HepG2 (cell line): ENCODE data around the gene NELFCD. TPM values are rescaled to one million over a fixed set of nuclear protein-coding genes. Genes with fewer than 3 reads are reported as not detected.

ENCODE experiments used
- ATM ChIP-seq: fragments of 450-650 bp; IDR thresholded peaks from 2 replicates; pipeline ENCODE4 v1.7.1; 2017; ENCODE audit warnings: mild to moderate bottlenecking, borderline replicate concordance
- BORCS8-MEF2B ChIP-seq: sonication (generic); formaldehyde crosslinking; IDR thresholded peaks from 2 replicates; pipeline ENCODE4 v1.8.0; 2022; ENCODE audit warnings: mild to moderate bottlenecking, missing genetic modification reagents
- FOXM1 ChIP-seq: sonication (generic); formaldehyde crosslinking; IDR thresholded peaks from 2 replicates; pipeline ENCODE4 v1.5.0; 2020; ENCODE audit warnings: missing genetic modification reagents
- KDM5A ChIP-seq: fragments of 200-600 bp; sonication (generic); IDR thresholded peaks from 2 replicates; pipeline ENCODE4 v1.7.0; 2018; ENCODE audit warnings: antibody characterized with exemption, mild to moderate bottlenecking, low read length, borderline replicate concordance
- MXD4 ChIP-seq: IDR thresholded peaks from 2 replicates; pipeline ENCODE4 v1.6.1; 2016; ENCODE audit warnings: mild to moderate bottlenecking, missing biosample characterization, missing genetic modification reagents
- NFKBIZ ChIP-seq: IDR thresholded peaks from 2 replicates; pipeline ENCODE4 v1.6.1; 2018; ENCODE audit warnings: missing genetic modification reagents, missing compliant biosample characterization
- POLR2G ChIP-seq: fragments of 200-400 bp; formaldehyde crosslinking; IDR thresholded peaks from 2 replicates; pipeline ENCODE4 v1.6.1; 2018; ENCODE audit warnings: mild to moderate bottlenecking, low read depth, low read length, moderate library complexity
- REXO4 ChIP-seq: sonication (generic); formaldehyde crosslinking; IDR thresholded peaks from 2 replicates; pipeline ENCODE4 v1.8.0; 2022; ENCODE audit warnings: missing genetic modification reagents, mild to moderate bottlenecking, borderline replicate concordance
- RXRB ChIP-seq: IDR thresholded peaks from 2 replicates; pipeline ENCODE4 v1.6.1; 2016; ENCODE audit warnings: borderline replicate concordance, missing genetic modification reagents, missing compliant biosample characterization
- SP4 ChIP-seq: sonication (generic); formaldehyde crosslinking; IDR thresholded peaks from 2 replicates; pipeline ENCODE4 v1.8.1; 2023; ENCODE audit warnings: mild to moderate bottlenecking, missing genetic modification reagents
- SP5 ChIP-seq: IDR thresholded peaks from 2 replicates; pipeline ENCODE4 v1.6.1; 2016; ENCODE audit warnings: low read depth, borderline replicate concordance
- TAF15 ChIP-seq: fragments of 200-400 bp; formaldehyde crosslinking; IDR thresholded peaks from one replicate; pipeline ENCODE4 v1.6.1; 2018; ENCODE audit warnings: mild to moderate bottlenecking, low read depth, low read length; ENCODE audit not compliant: poor library complexity, severe bottlenecking
- ZC3H13 ChIP-seq: sonication (generic); formaldehyde crosslinking; IDR thresholded peaks from 2 replicates; pipeline ENCODE4 v1.8.1; 2023; ENCODE audit warnings: mild to moderate bottlenecking, missing genetic modification reagents, moderate library complexity
- ZNF207 ChIP-seq: fragments of 450-650 bp; IDR thresholded peaks from 2 replicates; pipeline ENCODE4 v1.6.1; 2016; ENCODE audit warnings: antibody characterized with exemption, borderline replicate concordance
- ZNF354B ChIP-seq: sonication (generic); formaldehyde crosslinking; IDR thresholded peaks from 2 replicates; pipeline ENCODE4 v1.8.0; 2022; ENCODE audit warnings: mild to moderate bottlenecking, missing genetic modification reagents
- ZNF501 ChIP-seq: sonication (generic); formaldehyde crosslinking; IDR thresholded peaks from 2 replicates; pipeline ENCODE4 v1.5.1; 2020; ENCODE audit warnings: mild to moderate bottlenecking, moderate library complexity, missing genetic modification reagents
- ZNF607 ChIP-seq: sonication (generic); formaldehyde crosslinking; IDR thresholded peaks from 2 replicates; pipeline ENCODE4 v1.5.1; 2020; ENCODE audit warnings: missing genetic modification reagents, mild to moderate bottlenecking, borderline replicate concordance
- ZNF737 ChIP-seq: sonication (generic); formaldehyde crosslinking; IDR thresholded peaks from 2 replicates; pipeline ENCODE4 v1.5.0; 2020; ENCODE audit warnings: missing genetic modification reagents, mild to moderate bottlenecking, borderline replicate concordance
- ZNF781 ChIP-seq: sonication (generic); formaldehyde crosslinking; IDR thresholded peaks from 2 replicates; pipeline ENCODE4 v1.5.1; 2020; ENCODE audit warnings: borderline replicate concordance, mild to moderate bottlenecking, missing genetic modification reagents; ENCODE audit errors: not compliant biosample characterization
- polyA plus RNA-seq, 8 experiments: library from polyadenylated mRNA; depleted of rRNA in 3 of 8; stranded (reverse) in 7 of 8; unstranded in 1 of 8; fragments of >200 nt; fragmentation: Illumina TruSeq in 4 of 8; extraction: Trizol in 4 of 8; gene quantifications; 2 replicates each; pipeline versions ENCODE4 v1.2.1 to v1.2.3, GENCODE V29; 2011 to 2016; ENCODE audit warnings: low read depth in 4 of 8, missing spikeins in 1 of 8, mixed read lengths in 1 of 8; ENCODE audit not compliant: insufficient read depth in 1 of 8
- total RNA-seq, 5 experiments: library from RNA; depleted of rRNA; stranded (reverse); fragments of >200 nt; fragmentation: Illumina TruSeq; extraction: Trizol; gene quantifications; 2 replicates each; pipeline ENCODE4 v1.2.3, GENCODE V29; 2016; ENCODE audit warnings: low read depth in 1 of 5
- TF ChIP-seq, protein P1 (sequence below): sonication (generic); formaldehyde crosslinking; IDR thresholded peaks from 2 replicates; pipeline ENCODE4 v1.4.0; 2020; ENCODE audit warnings: mild to moderate bottlenecking, missing genetic modification reagents
- TF ChIP-seq, protein P2 (sequence below): sonication (generic); formaldehyde crosslinking; conservative IDR thresholded peaks from 2 replicates; pipeline ENCODE4 v1.4.0; 2020; ENCODE audit warnings: missing genetic modification reagents
- TF ChIP-seq, protein P3 (sequence below): sonication (generic); formaldehyde crosslinking; IDR thresholded peaks from 2 replicates; pipeline ENCODE4 v1.8.0; 2022; ENCODE audit warnings: missing genetic modification reagents, mild to moderate bottlenecking, inconsistent platforms, borderline replicate concordance
- TF ChIP-seq, protein P4 (sequence below): sonication (generic); formaldehyde crosslinking; IDR thresholded peaks from 2 replicates; pipeline ENCODE4 v1.5.0; 2020; ENCODE audit warnings: missing genetic modification reagents
- TF ChIP-seq, protein P5 (sequence below): sonication (generic); formaldehyde crosslinking; IDR thresholded peaks from 2 replicates; pipeline ENCODE4 v1.4.0; 2020; ENCODE audit warnings: mild to moderate bottlenecking, low read depth, missing genetic modification reagents

Gene NELFCD
- total and polyA plus RNA-seq, 2 of the 13 experiments (the other 11 are each of a cell fraction or from before 2014, with no cell fraction given): 159 to 203 TPM

DNA sequence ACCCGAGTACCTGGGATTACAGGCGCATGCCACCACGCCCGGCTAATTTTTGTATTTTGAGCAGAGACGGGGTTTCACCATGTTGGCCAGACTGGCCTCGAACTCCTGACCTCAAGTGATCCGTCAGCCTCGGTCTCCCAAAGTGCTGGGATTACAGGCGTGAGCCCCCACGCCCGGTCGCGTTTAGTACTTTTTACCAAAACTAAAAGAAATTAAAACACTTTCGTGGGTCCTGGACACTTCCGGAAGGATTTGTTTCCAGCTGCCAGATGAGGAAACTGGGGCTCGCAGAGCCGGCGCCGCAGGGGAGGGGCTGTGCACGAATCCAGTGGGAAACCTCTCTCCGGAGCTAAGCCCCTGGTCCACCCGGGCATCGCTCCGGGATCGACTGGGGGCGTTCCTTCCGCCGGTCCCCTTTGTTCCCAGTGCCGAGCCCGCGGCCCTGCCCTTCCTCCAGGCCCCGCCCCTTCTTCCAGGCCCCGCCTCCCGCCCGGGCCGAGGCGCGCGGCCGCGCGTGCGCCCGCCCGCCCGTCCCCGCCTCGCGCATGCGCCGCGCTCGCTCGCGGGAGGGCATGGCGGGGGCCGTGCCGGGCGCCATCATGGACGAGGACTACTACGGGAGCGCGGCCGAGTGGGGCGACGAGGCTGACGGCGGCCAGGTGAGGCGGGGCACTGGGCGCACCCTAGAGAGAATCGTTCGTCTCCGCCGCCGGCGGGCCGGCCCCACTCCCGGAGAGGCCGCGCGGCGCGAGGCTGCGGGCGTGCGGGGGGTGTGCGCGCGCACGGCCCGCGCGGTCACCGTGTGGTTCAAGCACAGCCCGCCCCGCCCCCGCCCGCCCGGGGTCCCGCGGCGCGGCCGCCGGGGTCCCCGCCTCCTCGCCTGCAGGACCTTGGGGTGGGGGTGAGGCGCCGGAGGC lies at the start of gene NELFCD (continued):
- peak; percentile 40; the same call in 1 of the 2 replicates for TF ChIP-seq BORCS8-MEF2B (CRISPR knock-in tag)
- TF ChIP-seq KDM5A: no peak; the same call in 1 of the 2 replicates
- no peak for TF ChIP-seq FOXM1 (CRISPR knock-in tag)
- peak; percentile 87 for TF ChIP-seq SP4 (CRISPR knock-in tag)
- TF ChIP-seq, protein P1, sequence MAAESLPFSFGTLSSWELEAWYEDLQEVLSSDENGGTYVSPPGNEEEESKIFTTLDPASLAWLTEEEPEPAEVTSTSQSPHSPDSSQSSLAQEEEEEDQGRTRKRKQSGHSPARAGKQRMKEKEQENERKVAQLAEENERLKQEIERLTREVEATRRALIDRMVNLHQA (CRISPR knock-in tag): no peak
- peak; percentile 90 for TF ChIP-seq SP5 (CRISPR knock-in tag)
- no peak for TF ChIP-seq ZNF207
- TF ChIP-seq REXO4 (CRISPR knock-in tag): no peak
- TF ChIP-seq, protein P2, sequence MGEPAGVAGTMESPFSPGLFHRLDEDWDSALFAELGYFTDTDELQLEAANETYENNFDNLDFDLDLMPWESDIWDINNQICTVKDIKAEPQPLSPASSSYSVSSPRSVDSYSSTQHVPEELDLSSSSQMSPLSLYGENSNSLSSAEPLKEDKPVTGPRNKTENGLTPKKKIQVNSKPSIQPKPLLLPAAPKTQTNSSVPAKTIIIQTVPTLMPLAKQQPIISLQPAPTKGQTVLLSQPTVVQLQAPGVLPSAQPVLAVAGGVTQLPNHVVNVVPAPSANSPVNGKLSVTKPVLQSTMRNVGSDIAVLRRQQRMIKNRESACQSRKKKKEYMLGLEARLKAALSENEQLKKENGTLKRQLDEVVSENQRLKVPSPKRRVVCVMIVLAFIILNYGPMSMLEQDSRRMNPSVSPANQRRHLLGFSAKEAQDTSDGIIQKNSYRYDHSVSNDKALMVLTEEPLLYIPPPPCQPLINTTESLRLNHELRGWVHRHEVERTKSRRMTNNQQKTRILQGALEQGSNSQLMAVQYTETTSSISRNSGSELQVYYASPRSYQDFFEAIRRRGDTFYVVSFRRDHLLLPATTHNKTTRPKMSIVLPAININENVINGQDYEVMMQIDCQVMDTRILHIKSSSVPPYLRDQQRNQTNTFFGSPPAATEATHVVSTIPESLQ (CRISPR knock-in tag): no peak
- TF ChIP-seq ZNF501: peak; percentile 76
- peak; percentile 85 for TF ChIP-seq ZNF781
- TF ChIP-seq, protein P3, sequence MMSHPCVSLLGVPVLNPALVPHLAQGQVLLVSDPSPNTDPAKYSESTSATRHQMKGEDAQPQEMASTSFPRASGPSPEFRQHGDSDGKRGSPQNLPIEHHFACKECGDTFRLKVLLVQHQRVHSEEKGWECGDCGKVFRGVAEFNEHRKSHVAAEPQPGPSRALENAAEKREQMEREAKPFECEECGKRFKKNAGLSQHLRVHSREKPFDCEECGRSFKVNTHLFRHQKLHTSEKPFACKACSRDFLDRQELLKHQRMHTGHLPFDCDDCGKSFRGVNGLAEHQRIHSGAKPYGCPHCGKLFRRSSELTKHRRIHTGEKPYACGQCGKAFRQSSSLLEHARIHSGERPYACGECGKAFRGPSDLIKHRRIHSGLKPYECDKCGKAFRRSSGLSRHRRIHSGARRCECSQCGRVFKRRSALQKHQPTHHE (CRISPR knock-in tag): peak; percentile 83; the same call in 1 of the 2 replicates
- TF ChIP-seq ZC3H13 (CRISPR knock-in tag): no peak
- no peak for TF ChIP-seq TAF15
- peak; percentile 87 for TF ChIP-seq POLR2G
- TF ChIP-seq ZNF737: 0 out of 2 replicates have a peak, but pooled peaks have one; percentile 60
- TF ChIP-seq ATM: no peak
- TF ChIP-seq ZNF354B (CRISPR knock-in tag): 0 out of 2 replicates have a peak, but pooled peaks have one; percentile 14
- peak; percentile 70 for TF ChIP-seq RXRB (CRISPR knock-in tag)
- 0 out of 2 replicates have a peak, but pooled peaks have one; percentile 19 for TF ChIP-seq NFKBIZ (CRISPR knock-in tag)
- TF ChIP-seq MXD4: no peak; the same call in 1 of the 2 replicates
- TF ChIP-seq, protein P4, sequence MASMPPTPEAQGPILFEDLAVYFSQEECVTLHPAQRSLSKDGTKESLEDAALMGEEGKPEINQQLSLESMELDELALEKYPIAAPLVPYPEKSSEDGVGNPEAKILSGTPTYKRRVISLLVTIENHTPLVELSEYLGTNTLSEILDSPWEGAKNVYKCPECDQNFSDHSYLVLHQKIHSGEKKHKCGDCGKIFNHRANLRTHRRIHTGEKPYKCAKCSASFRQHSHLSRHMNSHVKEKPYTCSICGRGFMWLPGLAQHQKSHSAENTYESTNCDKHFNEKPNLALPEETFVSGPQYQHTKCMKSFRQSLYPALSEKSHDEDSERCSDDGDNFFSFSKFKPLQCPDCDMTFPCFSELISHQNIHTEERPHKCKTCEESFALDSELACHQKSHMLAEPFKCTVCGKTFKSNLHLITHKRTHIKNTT (CRISPR knock-in tag): no peak
- TF ChIP-seq, protein P5, sequence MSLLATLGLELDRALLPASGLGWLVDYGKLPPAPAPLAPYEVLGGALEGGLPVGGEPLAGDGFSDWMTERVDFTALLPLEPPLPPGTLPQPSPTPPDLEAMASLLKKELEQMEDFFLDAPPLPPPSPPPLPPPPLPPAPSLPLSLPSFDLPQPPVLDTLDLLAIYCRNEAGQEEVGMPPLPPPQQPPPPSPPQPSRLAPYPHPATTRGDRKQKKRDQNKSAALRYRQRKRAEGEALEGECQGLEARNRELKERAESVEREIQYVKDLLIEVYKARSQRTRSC (CRISPR knock-in tag): no peak; the same call in 1 of the 2 replicates
- no peak for TF ChIP-seq ZNF607 (CRISPR knock-in tag)
